C4-2B (cell line): ENCODE results near the gene PRPF8.
"Not testable (repeated sequence)": the region's sequence is repeated elsewhere in the genome, so short reads cannot be mapped to it uniquely, and the experiment has no call there.

Experiments
- CTCF ChIP-seq: fragments of 450-650 bp; conservative IDR thresholded peaks from 2 replicates; pipeline ENCODE4 v1.5.1; 2017; ENCODE audit warnings: mild to moderate bottlenecking
- ZFX ChIP-seq: fragments of 450-650 bp; IDR thresholded peaks from 2 replicates; pipeline ENCODE4 v1.6.1; 2017

- not testable (repeated sequence) for TF ChIP-seq CTCF, ZFX
Measured at GRCh38 chr17:1652794-1653193, 31.9 kb downstream of the PRPF8 start.
